K562 (cell line): ENCODE results near the gene SMAD3. TPM values are rescaled to one million over a fixed set of nuclear protein-coding genes. Genes with fewer than 3 reads are reported as not detected.
A peak's percentile ranks its signal among the peaks of the same experiment; 100 is the strongest.

Experiments used
- ATAC-seq: fragments of 200-7000 bp; cut with Tn5 transposase; 3 replicates; pipeline ENCODE4 v1.9.1; 2020; ENCODE audit warnings: moderate library complexity
- BruUV-seq: library from RNA; stranded (reverse); fragments of 400-500 nt; replicated peaks from 2 replicates; lab custom pipeline; 2021; lab: Mats Ljungman, UMichigan
- CTCF ChIA-PET: fragments of 300-600 bp; formaldehyde crosslinking; extraction: SDS; loops from one replicate; lab custom pipeline; 2021; ENCODE audit warnings: low intra/inter-chr PET ratio; lab: Yijun Ruan, JAX
- POLR2A ChIA-PET: fragments of 300-600, 350-650 bp; sonication (Branson Sonifier 250); formaldehyde crosslinking; extraction: SDS; loops from one replicate; lab custom pipeline; 2021; ENCODE audit warnings: antibody characterized with exemption, inconsistent platforms; lab: Yijun Ruan, JAX
- DNase-seq, 4 experiments: peaks; one replicate each; pipeline versions ENCODE4 v3.0.0 to v3.0.0-alpha.2; 2011 to 2018; ENCODE audit warnings: low spot score in 3 of 4, mixed read lengths in 3 of 4; ENCODE audit errors: extremely low read depth in 1 of 4
- FAIRE-seq: peaks from 2 replicates; lab custom pipeline; 2011; peaks lifted over from hg19 to GRCh38; lab: Jason Lieb, UNC
- H2AFZ ChIP-seq: 2 replicates; pipeline ENCODE4 v1.6.0; 2011; ENCODE audit warnings: low read depth, low read length, control low read depth, inconsistent platforms
- H3K27ac ChIP-seq: fragments of 200-600 bp; 3 replicates; pipeline ENCODE4 v1.8.0; 2011; ENCODE audit warnings: low read depth, mild to moderate bottlenecking, control low read depth, inconsistent platforms, low read length, moderate library complexity, mixed read lengths; ENCODE audit errors: extremely low read depth
- H3K27me3 ChIP-seq, 2 experiments: fragments of 300-600 bp in 1 of 2; 2 replicates in 1 of 2; 3 replicates in 1 of 2; pipeline versions ENCODE4 v1.6.0 to v1.8.0; 2011; ENCODE audit warnings: inconsistent platforms in 2 of 2, low read length in 2 of 2, mild to moderate bottlenecking in 1 of 2, mixed read lengths in 1 of 2, moderate library complexity in 1 of 2; ENCODE audit not compliant: control insufficient read depth in 2 of 2, insufficient read depth in 2 of 2
- H3K36me3 ChIP-seq: fragments of 300-600 bp; 3 replicates; pipeline ENCODE4 v1.8.0; 2011; ENCODE audit warnings: mild to moderate bottlenecking, low read length, inconsistent platforms; ENCODE audit not compliant: control insufficient read depth, insufficient read depth
- H3K4me1 ChIP-seq, 2 experiments: fragments of 200-600 bp in 1 of 2; replicated peaks in 1 of 2; 2 replicates in 1 of 2; 3 replicates in 1 of 2; pipeline versions ENCODE4 v1.5.1 to v1.8.0; 2011; ENCODE audit warnings: inconsistent platforms in 2 of 2, low read length in 2 of 2, mild to moderate bottlenecking in 1 of 2, mixed read lengths in 1 of 2, moderate library complexity in 1 of 2; ENCODE audit not compliant: control insufficient read depth in 2 of 2, insufficient read depth in 2 of 2
- H3K4me2 ChIP-seq: 2 replicates; pipeline ENCODE4 v1.6.1; 2011; ENCODE audit warnings: low read length, control low read depth, inconsistent platforms, mixed read lengths; ENCODE audit not compliant: insufficient read depth
- H3K4me3 ChIP-seq: fragments of 200-600 bp; sonication (generic), shearing (Covaris generic); 2 replicates; pipeline ENCODE4 v1.5.1; 2016; ENCODE audit warnings: control low read depth, inconsistent platforms
- H3K79me2 ChIP-seq: fragments of 200-600 bp; 3 replicates; pipeline ENCODE4 v1.8.0; 2011; ENCODE audit warnings: low read length, inconsistent platforms; ENCODE audit not compliant: control insufficient read depth, insufficient read depth
- H3K9ac ChIP-seq, 2 experiments: 2 replicates each; pipeline versions ENCODE4 v1.6.0 to v1.6.1; 2011; ENCODE audit warnings: low read depth in 2 of 2, low read length in 2 of 2, control low read depth in 1 of 2, inconsistent platforms in 1 of 2, mild to moderate bottlenecking in 1 of 2, mixed read lengths in 1 of 2; ENCODE audit not compliant: insufficient read depth in 1 of 2
- H3K9me1 ChIP-seq: one replicate; pipeline ENCODE4 v1.6.0; 2011; ENCODE audit warnings: inconsistent platforms, mild to moderate bottlenecking, low read length, moderate library complexity; ENCODE audit not compliant: control insufficient read depth, insufficient read depth
- H3K9me3 ChIP-seq: replicated peaks from 2 replicates; pipeline ENCODE4 v1.5.1; 2011; ENCODE audit warnings: low read depth, low read length, inconsistent platforms; ENCODE audit not compliant: control insufficient read depth, insufficient read depth
- H4K20me1 ChIP-seq: replicated peaks from 2 replicates; pipeline ENCODE4 v1.6.1; 2011; ENCODE audit warnings: low read length, inconsistent platforms, mixed read lengths; ENCODE audit not compliant: control insufficient read depth, insufficient read depth
- CHD4 ChIP-seq: fragments of 200-600 bp; sonication (generic); IDR thresholded peaks from 3 replicates; pipeline ENCODE4 v1.6.1; 2012; ENCODE audit warnings: low read depth, mild to moderate bottlenecking, mixed read lengths, low read length, inconsistent platforms; ENCODE audit not compliant: insufficient read depth, insufficient replicate concordance, poor library complexity, severe bottlenecking
- EGR1 ChIP-seq: fragments of 450-650 bp; conservative IDR thresholded peaks from 2 replicates; pipeline ENCODE4 v1.6.1; 2017; ENCODE audit warnings: mild to moderate bottlenecking
- ERF ChIP-seq: fragments of 450-650 bp; formaldehyde crosslinking; IDR thresholded peaks from 2 replicates; pipeline ENCODE4 v1.4.0; 2020; ENCODE audit warnings: mild to moderate bottlenecking, mixed read lengths
- RCOR1 ChIP-seq, 2 experiments: IDR thresholded peaks; 2 replicates each; pipeline ENCODE4 v1.6.1; 2012; ENCODE audit warnings: low read depth in 2 of 2, low read length in 2 of 2, borderline replicate concordance in 1 of 2, improper control_type of control experiment in 1 of 2
- TEAD4 ChIP-seq, 2 experiments: sonication (generic) in 1 of 2; formaldehyde crosslinking in 1 of 2; IDR thresholded peaks; 2 replicates each; pipeline versions ENCODE4 v1.6.1 to v1.8.0; 2012 to 2022; ENCODE audit warnings: borderline replicate concordance in 1 of 2, inconsistent platforms in 1 of 2, low read length in 1 of 2, mild to moderate bottlenecking in 1 of 2, missing genetic modification reagents in 1 of 2
- ZBTB17 ChIP-seq: fragments of 450-650 bp; formaldehyde crosslinking; IDR thresholded peaks from 2 replicates; pipeline ENCODE4 v1.4.0; 2020; ENCODE audit warnings: mild to moderate bottlenecking
- ZFX ChIP-seq: sonication (generic); formaldehyde crosslinking; IDR thresholded peaks from 2 replicates; pipeline ENCODE4 v1.8.0; 2022; ENCODE audit warnings: mild to moderate bottlenecking, missing genetic modification reagents, moderate library complexity
- ZNF263 ChIP-seq: sonication (generic); formaldehyde crosslinking; IDR thresholded peaks from 2 replicates; pipeline ENCODE4 v1.8.0; 2022; ENCODE audit warnings: mild to moderate bottlenecking, missing genetic modification reagents, borderline replicate concordance
- ZNF41 ChIP-seq: fragments of 250-450 bp; sonication (Bioruptor Pico); conservative IDR thresholded peaks from 2 replicates; pipeline ENCODE4 v1.4.0; 2020; ENCODE audit warnings: mild to moderate bottlenecking
- ZNF431 ChIP-seq: sonication (generic); formaldehyde crosslinking; IDR thresholded peaks from 2 replicates; pipeline ENCODE4 v1.8.0; 2022; ENCODE audit warnings: mild to moderate bottlenecking, missing genetic modification reagents
- WGBS: fragments of 100-300 bp; shearing (Covaris generic); methylation state at CpG from one replicate; pipeline ENCODE4 v1.1.6; 2016; ENCODE audit warnings: low coverage, mixed read lengths; ENCODE audit not compliant: insufficient coverage; ENCODE audit errors: missing lambda C conversion rate; 5-methylcytosine and 5-hydroxymethylcytosine counted together
- in situ Hi-C: fragments of 300-500 bp; cut with MboI; formaldehyde crosslinking; loops from 4 replicates; pipeline ENCODE4 v1.15.0; 2018; ENCODE audit warnings: inconsistent platforms, mixed read lengths
- intact Hi-C: fragments of 100-400 bp; cut with micrococcal nuclease; formaldehyde crosslinking; loops from 2 replicates; pipeline ENCODE4 v1.14.2; 2022
- polyA plus RNA-seq, 8 experiments: library from polyadenylated mRNA; depleted of rRNA in 4 of 8; stranded (reverse) in 5 of 8; unstranded in 3 of 8; fragments of >200 nt; fragmentation: Nextera tagmentation in 2 of 8; fragmentation: Illumina TruSeq in 1 of 8; extraction: Ambion mirVana in 2 of 8; extraction: Trizol in 1 of 8; gene quantifications; 2 replicates each; pipeline versions ENCODE4 v1.2.1 to v1.2.3, GENCODE V29; 2011 to 2014; ENCODE audit warnings: inconsistent platforms in 1 of 8, missing spikeins in 1 of 8
- total RNA-seq, 7 experiments: library from RNA; depleted of rRNA in 6 of 7; stranded (reverse); fragments of >200 nt in 6 of 7; fragmentation: Illumina TruSeq in 2 of 7; extraction: Trizol in 2 of 7; gene quantifications; 2 replicates each; pipeline versions ENCODE4 v1.2.1 to v1.2.3, GENCODE V29; 2011 to 2021; ENCODE audit warnings: low replicate concordance in 1 of 7
- TF ChIP-seq, protein P1 (sequence below): fragments of 450-650 bp; IDR thresholded peaks from 2 replicates; pipeline ENCODE4 v1.6.1; 2016; ENCODE audit warnings: borderline replicate concordance

SMAD3 gene
- total and polyA plus RNA-seq, 9 of the 15 experiments (the other 6 are each of a cell fraction or from before 2014, with no cell fraction given): 4.3 to 39.2 (median 11.1) TPM

DNA sequence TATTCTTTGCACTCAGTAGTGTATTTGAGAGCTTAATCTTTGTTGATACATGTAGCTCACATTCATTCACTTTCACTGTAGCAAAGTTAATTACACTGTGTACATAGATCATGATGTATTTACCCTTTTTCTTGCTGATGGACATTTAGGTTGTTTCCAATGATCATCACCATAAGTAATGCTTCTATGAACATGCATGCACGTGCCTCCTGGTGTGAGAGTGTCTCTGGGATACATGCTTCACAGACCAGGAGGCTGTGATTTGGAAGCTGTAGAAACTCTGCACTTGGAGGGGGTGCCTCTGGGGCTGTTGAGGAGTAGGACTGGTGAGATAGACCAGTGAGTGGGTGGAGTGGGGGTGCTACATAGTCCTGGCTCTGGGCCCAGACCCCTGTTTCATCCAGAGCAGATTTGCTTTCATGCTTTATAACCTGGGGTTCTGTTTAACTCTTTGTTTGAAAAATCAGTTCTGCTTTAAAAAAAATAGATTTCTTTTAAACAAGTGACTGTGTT is 18.2 kb upstream of the SMAD3 start:
- intact Hi-C loops: no loop called here
- POLR2A ChIA-PET: interaction anchor here (0.7 to 1.4 kb wide), 4 partner anchors 9 to 78 kb away, joined by 3 to 6 read pairs (median 4); no protein-coding TSS in a partner anchor
- no TSS peak for BruUV-seq

DNA sequence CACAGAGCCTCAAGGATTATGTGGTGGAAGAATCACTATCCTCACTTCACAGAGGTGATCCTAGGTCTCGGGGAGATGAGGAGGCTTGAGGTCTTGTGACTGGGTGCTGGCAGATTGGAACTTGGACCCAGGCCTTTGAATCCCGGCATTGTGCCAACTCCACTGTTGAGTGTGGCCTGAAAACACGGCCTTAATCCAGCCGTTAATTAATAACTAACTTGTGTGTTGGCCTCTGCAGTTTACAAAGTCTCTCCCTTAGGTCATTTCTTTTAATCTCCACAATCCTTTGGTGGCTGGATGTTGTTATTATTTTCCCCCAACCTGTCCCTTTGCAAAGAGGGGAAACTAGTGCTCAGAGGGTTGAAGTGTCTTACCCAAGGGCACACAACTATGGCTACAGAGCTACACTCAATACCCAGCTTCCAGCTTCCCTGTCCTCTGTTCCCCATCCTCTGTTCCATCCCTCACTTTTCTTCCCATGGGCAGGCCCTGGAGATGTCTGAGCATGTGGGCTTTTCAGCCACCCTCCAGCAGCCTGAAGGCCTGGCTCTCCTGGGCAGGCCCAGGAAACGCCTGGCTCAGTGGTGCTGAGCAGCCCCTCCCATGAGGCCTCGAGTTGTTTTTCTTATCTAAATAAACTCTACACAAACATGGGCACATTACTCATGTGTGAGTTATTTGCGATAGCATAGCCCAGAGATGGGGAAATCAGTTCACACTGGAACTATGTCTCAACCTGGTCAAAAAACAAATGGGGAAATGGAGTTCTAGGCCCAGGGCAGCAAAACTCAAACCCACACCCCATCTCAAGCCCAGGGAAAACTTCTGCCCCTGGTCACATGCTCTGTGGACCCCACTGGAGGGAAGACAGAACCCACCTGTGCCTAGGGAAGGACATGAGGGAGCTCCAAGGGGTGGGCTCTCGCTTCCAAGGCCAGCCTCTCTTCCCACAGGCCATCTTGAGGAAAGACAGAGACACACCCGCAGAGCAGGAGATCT is 16.8 kb upstream of the SMAD3 start:
- no peak for FAIRE-seq
- DNase-seq: no peak
- Histone ChIP-seq H3K9me1 (no peaks in the 10 kb centered on the region), H3K4me1 (peaks cover 0 to 12% of the 10 kb centered on the region in 2 experiments; a peak in 4 of 5 replicates), H4K20me1 (no peaks in the 10 kb centered on the region), H3K36me3 (no peaks in the 10 kb centered on the region), H3K9me3 (no peaks in the 10 kb centered on the region), H3K4me2 (no peak overlapping the region), H3K4me3 (no peak overlapping the region), H3K27me3 (no peaks in the 10 kb centered on the region), H3K9ac (peak overlapping the region in 1 of 2 experiments; percentile 67; a peak in 1 of 4 replicates), H3K79me2 (no peaks in the 10 kb centered on the region), H2AFZ (0 out of 2 replicates have a peak overlapping the region, but pooled peaks have one; percentile 15), H3K27ac (no peak overlapping the region)
- intact Hi-C loops (no loop called here), in situ Hi-C loops (no loop called here)
- peak; percentile 53; the same call in 2 of the 3 replicates for ATAC-seq
- ChIA-PET CTCF (no interaction called here), POLR2A (interaction anchor here (0.7 to 1.6 kb wide), 6 partner anchors 10 to 77 kb away, joined by 3 to 6 read pairs (median 4); no protein-coding TSS in a partner anchor)
- 44% methylated on average over 9 of the region's 9 CpGs for WGBS
- no TSS peak for BruUV-seq
- TF ChIP-seq ZNF41 (CRISPR knock-in tag) (no peak), CHD4 (no peak), ZBTB17 (no peak), ZNF431 (no peak), ERF (CRISPR knock-in tag) (no peak), ZFX (CRISPR knock-in tag) (no peak), RCOR1 (IDR thresholded peaks at IDR 0.05; ENCODE audit: borderline replicate concordance in 1 of 2, low read depth in 2 of 2, low read length in 2 of 2) (peak in 1 of 2 experiments; percentile 67; a peak in 1 of 4 replicates)
- TF ChIP-seq, protein P1, sequence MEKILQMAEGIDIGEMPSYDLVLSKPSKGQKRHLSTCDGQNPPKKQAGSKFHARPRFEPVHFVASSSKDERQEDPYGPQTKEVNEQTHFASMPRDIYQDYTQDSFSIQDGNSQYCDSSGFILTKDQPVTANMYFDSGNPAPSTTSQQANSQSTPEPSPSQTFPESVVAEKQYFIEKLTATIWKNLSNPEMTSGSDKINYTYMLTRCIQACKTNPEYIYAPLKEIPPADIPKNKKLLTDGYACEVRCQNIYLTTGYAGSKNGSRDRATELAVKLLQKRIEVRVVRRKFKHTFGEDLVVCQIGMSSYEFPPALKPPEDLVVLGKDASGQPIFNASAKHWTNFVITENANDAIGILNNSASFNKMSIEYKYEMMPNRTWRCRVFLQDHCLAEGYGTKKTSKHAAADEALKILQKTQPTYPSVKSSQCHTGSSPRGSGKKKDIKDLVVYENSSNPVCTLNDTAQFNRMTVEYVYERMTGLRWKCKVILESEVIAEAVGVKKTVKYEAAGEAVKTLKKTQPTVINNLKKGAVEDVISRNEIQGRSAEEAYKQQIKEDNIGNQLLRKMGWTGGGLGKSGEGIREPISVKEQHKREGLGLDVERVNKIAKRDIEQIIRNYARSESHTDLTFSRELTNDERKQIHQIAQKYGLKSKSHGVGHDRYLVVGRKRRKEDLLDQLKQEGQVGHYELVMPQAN: no peak

More for the DNA sequence above, 18.2 kb upstream of the SMAD3 start:
- no peaks in the 10 kb centered on the region for H3K9me1 ChIP-seq
- no peak overlapping the region for H2AFZ ChIP-seq
- ATAC-seq: no peak
- no peak for FAIRE-seq
- no peaks in the 10 kb centered on the region for H3K36me3 ChIP-seq
- in situ Hi-C loops: no loop called here
- peaks cover under 1 to 18% of the 10 kb centered on the region in 2 experiments; a peak in 4 of 5 replicates for H3K4me1 ChIP-seq
- no peaks in the 10 kb centered on the region for H4K20me1 ChIP-seq
- no peak overlapping the region for H3K27ac ChIP-seq
- no peak overlapping the region for H3K9ac ChIP-seq
- 6% methylated on average over 1 of the region's 1 CpG for WGBS
- H3K79me2 ChIP-seq: no peaks in the 10 kb centered on the region
- no peak for DNase-seq
- no peaks in the 10 kb centered on the region for H3K9me3 ChIP-seq
- no peak overlapping the region for H3K4me3 ChIP-seq
- TF ChIP-seq ZNF263 (CRISPR knock-in tag) (no peak), TEAD4 (IDR thresholded peaks at IDR 0.05; ENCODE audit: low read length) (no peak), TEAD4 (CRISPR knock-in tag; IDR thresholded peaks at IDR 0.05; ENCODE audit: borderline replicate concordance) (no peak), EGR1 (peak; percentile 58)
- H3K4me2 ChIP-seq: no peak overlapping the region
- no peaks in the 10 kb centered on the region for H3K27me3 ChIP-seq
- CTCF ChIA-PET: no interaction called here
